Stimulated activated CD4-positive, alpha-beta T cell treated with anti-CD3 and anti-CD28 coated beads, Interleukin-15, amount 100 ng/mL, for 48 hours (primary cell): ENCODE results near the gene ELN.
"Not testable (repeated sequence)": the region's sequence is repeated elsewhere in the genome, so short reads cannot be mapped to it uniquely, and the experiment has no call there.

ENCODE experiments used
- DNase-seq, 2 donors: peaks; one replicate each; pipeline ENCODE4 v3.0.0-alpha.2; 2020; ENCODE audit warnings: low read depth in 2 of 2

Gene ELN

DNA sequence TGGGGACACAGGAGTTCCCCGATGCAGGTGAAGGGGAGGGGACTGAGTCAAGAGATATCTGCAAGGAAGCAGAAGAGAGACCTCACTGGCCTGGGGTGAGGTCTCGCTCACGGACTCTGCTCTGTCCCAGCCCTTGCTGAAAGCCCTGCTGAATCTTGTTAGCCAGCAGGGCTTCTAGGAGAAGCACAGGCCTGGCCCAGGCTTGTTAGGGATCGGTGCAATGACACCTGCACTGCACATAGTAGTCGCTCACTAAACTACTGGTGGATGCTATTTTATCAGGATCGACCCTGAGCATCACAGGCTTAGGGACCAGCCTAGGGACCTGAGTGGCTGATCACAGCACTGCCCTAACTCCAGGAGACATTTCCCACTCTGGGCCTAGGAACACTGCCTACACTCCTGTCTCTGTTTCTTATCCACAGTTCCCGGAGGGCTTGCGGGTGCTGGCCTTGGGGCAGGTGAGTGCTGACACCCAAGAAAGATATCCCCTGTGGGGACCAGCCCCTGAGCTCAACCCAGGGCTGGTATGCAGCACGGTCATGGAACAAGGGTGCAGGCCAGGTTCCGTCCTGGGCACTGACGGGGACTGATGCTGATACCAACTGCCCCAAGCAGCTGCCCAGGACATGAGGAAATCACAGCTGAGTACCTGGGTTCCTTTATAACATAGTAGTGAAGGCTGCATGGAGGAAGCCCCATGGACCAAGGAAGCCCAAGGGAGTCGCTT, 13.0 kb downstream of the ELN start:
- no peak for DNase-seq

DNA sequence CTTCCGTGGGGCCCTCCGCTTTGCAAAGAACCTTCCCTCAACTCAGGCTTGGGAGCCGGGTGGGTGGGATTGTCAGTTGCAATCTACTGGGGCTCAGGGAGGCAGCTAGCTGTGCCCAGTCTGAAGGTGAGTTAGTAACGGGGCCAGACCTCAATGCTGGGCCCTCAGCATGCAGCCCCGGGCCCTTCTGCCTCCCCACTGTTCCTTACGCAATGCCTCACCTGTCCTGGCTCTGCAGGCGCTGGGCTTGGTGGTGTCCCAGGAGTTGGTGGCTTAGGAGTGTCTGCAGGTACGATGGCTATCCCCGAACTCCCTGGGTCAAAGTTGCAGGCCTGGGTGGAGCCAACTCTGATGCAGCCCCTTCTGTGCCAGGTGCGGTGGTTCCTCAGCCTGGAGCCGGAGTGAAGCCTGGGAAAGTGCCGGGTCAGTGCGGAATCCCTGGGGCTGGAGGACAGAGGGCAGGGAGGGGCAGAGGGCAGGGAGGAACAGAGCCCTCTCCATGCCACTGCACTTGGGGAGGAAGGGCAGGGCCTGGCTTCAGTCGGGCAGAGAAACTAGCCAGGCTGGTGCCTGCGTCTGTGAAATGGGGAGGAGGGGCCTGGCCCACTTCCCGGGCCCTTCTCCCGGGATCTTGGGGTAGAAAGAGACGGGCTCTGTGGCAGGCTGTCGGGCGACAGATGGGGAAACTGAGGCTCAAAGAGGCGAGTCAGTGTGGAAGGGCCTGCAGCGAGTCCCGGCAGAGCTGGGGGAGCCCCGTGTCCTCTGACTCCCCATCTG, 15.0 kb downstream of the ELN start:
- DNase-seq = no peak

DNA sequence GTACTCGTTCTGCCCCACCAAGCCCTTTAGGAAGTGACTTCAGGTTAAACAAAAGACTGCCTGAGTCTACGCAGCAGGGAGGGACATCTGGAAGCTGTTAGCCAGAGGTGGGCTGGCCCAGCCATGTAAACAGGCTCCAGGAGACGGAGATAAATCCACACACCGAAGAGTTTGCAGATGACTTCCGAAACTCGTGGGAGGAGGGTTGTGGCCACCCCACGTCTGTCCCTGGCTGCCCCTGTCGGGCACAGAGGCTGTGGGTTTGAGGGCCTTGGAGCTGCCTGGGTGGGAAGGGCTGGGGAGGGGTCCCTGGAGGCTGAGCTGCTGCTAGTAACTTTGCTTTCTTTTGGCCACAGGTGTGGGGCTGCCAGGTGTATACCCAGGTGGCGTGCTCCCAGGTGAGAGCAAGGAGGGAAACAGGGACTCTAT, 15.6 kb downstream of the ELN start:
- DNase-seq = no peak

DNA sequence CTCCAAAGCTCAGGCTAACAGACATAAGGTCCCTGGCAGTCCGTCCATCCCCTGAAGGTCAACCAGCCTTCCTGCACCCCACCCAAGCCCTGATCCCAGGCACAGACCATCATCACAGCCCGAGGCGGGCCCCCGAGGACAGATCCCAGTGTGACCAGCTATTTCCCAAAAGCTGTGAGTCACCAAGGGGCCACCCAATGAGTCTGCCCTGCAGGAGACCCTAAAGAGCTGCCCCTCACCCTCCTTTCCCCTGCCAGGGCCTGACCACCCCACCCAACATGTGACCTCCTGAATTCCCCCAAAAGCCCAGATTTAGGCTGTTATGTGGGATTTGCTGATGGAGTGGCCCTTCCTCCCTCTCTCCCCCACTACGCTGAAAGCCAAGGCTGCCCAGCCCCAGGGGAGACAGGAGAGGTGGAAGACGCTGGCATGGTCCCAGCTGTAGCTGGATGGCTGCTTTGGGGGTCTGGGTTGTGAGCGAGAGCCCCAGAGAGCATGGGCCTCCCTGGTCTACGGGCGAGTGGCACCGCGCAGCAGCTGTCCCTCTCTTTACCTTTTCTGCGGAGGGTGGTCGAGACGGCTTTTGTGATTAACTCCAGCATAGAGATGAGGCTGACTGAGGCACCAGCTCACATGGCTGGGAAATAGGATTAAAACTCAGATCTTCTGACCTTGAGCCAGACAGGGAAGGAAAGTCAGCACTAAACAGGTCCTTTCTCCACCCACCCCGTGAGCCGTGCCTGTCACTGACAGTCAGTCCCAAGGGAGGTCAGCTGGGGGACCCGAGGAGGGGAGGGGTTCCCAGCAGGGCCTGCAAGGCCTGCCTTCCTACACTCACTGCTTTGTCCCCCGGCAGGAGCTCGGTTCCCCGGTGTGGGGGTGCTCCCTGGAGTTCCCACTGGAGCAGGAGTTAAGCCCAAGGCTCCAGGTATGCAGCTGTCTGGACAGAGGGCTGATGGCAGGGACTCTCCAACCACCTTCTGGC, 16.7 kb downstream of the ELN start:
- DNase-seq = no peak

DNA sequence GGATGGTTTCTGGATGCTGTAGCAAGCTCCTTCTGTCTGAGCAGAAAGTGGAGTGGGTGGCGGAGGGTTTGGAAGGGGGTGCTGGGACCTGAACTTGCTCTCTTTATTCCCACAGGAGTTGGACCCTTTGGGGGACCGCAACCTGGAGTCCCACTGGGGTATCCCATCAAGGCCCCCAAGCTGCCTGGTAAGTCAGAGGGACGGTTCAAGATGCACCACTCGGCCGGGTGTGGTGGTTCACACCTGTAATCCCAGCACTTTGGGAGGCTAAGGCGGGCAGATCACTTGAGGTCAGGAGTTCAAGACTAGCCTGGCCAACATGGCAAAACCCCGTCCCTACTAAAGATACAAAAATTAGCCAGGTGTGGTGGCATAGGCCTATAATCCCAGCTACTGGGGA, 18.6 kb downstream of the ELN start:
- DNase-seq = not testable (repeated sequence)

DNA sequence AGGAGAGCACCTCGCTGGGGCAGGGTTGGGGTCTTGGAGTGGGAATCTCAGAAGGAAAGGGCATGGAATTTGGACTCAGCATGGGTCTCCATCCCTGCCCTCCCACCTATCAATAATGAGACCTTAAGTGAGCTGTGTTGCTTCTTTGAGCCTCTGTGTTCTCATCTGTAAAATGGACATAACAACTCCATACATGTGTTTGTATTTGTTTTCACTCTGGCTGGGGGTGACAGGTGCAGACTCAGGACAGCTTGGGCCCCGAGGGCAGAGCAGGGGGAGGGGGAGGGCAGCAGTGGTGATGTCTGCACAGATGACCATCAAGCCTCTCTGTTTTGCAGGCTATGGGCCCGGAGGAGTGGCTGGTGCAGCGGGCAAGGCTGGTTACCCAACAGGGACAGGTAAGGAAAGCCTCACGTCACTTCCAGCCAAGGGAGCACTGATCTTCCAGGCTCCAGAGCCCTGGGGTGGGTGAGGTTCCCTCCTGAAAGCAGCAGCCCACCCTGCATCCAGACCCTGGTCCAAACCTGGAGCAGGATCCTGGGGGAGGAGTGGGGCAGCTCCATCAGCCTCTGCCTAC, 19.9 kb downstream of the ELN start:
- no peak for DNase-seq

DNA sequence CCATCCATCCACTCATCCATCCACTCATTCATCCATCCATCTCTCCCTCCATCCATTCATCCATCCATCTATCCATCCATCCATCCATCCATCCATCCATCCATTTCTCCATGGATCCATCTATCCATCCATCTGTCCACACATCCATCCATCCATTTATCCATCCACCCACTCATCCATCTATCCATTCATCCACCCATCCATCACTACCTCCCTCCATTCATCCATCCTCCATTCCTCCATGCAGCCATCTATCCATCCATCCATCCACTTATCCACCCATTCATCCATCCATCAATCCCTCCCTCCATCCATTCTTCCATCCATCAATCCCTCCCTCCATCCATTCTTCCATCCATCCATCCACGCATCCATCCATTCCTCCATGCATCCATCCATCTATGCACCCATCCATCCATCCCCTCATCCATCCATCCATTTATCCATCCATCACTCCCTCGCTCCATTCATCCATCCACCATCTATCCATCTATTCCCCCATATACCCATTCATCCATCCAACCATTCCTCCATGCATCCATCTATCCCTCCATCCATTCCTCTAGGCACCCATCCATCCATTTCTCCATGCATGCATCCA, 21.1 kb downstream of the ELN start:
- DNase-seq = no peak

DNA sequence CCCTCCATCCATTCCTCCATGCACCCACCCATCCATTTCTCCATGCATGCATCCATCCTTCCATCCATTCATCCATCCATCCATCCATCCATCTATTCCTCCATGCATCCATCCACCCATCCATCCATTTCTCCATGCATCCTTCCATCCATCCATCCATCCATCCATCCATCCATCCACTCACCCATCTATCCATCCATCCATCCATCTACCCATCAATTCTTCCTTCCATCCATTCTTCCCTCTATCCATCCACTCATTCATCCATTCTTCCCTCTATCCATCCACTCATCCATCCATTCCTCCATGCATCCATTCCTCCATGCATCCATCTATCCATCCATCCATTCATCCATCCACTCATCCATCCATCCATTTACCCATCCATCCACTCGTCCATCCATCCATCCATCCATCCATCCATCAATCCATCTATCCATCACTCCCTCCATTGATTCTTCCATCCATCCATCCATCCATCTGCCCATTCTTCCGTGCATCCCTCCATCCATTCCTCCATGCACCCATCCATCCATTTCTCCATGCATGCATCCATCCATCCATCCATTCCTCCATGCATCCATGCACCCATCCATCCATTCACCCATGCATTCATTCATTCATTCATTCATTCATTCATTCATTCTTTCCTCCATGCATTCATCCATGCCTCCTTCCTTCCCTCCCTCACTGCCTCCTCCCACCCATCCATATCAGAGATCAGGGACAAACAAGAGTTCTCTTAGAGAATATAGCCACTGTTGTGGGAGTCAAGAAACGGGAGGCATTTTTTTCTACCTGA, 22.2 kb downstream of the ELN start:
- no peak for DNase-seq

DNA sequence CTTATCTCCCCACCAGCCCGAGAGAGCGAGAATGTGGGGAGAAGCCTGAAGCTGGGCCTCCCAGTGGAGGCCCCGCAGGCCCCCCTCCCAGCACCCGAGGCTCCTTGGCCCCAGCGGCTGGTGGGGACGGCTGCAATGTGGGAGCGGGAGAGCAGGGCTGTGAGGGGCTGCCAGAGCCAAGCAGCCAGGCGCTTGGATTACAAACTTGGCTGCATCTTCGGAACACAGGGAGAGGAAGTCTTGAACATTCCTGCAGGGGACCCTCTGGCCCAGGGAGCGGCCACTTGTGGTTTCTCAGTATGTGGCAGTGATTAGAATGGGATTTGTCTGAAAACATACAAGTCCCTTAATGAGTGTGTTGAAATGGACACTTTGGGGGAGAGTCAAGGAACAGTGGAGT, 23.2 kb downstream of the ELN start:
- DNase-seq = no peak

DNA sequence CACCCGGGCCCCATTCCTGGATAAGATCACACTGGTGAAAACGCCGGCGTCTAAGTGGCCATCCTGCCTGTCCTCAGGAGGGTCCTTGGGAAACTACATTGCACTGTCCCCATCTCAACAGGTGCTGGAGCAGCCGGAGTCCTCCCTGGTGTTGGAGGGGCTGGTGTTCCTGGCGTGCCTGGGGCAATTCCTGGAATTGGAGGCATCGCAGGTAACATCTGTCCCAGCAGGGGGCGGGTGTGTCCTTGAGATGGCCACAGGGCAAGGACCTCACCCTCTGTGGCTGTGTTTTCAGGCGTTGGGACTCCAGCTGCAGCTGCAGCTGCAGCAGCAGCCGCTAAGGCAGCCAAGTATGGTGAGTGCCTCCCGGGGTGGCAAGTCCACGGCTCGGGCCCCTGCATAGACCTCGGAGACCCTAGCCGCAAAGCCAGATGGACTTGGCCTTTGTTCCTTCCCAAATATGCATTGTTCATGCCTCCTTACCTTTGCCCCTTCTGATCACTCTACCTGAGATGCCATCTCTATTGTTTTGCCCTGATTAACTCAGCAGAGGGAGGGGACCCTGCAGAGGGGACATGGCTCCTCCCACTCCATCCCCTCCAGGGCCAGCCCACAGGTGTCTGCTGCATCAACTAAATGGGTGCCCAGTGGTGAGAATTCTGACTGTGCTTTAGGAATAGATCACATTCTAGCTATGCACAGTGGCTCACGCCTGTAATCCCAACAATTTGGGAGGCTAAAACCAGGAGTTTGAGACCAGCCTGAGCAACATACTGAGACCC, 23.8 kb downstream of the ELN start:
- no peak for DNase-seq

DNA sequence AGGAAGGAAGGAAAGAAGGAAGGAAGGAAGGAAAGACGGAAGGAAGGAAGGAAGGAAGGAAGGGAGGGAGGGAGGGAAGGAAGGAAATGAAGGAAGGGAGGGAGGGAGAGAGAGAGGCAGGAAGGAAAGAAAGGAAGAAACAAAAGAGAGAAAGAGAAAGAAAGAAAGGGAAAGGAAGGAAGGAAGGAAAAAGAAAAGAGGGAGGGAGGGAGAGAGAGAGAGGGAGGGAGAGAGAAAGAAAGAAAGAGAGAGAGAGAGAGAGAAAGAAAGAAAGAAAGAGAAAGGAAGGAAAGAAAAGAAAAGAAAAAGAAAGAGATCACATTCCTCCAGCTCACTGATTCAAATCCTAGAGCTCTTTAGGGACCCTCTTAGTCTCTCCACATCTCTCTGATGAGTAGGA, 24.7 kb downstream of the ELN start:
- DNase-seq = no peak

DNA sequence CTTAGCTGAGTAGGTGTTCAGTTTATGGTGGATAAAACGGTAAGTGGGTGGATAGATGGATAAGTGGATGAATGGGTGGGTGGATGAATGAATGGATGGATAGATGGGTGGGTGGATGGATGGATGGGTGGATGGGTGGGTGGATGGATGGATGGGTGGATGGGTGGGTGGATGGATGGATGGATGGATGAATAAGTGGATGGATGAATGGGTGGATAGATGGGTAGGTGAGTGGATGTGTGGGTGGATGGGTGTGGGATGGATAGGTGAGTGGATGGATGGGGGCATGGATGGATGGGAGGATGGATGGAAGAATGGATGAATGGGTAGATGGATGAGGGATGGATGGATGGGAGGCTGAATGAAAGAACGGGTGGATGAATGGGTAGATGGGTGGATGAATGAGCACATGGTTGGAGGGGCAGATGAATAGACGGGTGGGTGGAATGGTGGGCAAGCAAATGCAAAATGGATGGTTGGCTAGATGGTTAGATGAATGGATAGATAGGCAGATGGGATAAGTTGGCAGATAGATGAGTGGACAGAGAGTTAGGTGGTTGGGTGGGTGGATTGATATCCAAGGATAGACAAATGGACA, 25.7 kb downstream of the ELN start:
- no peak for DNase-seq

DNA sequence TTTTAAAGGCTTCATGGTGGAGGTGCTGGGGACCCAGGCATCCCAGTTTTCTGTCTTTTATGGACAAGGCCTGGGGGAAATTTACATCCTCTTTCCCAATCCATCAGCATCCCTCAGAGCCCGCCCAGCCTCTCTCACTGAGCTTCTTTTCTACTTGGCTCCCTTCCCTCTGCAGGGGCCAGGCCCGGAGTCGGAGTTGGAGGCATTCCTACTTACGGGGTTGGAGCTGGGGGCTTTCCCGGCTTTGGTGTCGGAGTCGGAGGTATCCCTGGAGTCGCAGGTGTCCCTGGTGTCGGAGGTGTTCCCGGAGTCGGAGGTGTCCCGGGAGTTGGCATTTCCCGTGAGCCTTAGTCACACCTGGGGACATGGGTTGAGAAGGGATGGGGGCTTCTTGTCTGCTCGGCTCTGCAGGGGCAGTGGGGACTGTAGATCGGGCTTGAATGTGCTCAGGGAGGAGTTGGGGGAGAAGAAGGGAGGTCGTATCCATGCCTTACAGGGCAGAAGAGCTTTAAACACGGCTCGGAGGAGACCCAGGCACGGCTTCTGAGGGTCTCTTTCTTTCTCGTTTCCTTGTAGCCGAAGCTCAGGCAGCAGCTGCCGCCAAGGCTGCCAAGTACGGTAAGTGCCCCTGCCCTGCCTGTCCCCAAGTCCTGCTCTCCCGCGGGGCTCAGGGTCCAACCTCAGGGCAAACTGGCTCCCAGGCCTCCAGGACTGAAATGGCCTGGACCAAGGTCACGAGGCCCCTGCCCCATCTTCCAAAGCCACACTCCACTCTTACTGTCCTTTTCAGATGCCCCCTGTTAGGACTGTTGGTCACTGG, 28.3 kb downstream of the ELN start:
- DNase-seq = no peak

DNA sequence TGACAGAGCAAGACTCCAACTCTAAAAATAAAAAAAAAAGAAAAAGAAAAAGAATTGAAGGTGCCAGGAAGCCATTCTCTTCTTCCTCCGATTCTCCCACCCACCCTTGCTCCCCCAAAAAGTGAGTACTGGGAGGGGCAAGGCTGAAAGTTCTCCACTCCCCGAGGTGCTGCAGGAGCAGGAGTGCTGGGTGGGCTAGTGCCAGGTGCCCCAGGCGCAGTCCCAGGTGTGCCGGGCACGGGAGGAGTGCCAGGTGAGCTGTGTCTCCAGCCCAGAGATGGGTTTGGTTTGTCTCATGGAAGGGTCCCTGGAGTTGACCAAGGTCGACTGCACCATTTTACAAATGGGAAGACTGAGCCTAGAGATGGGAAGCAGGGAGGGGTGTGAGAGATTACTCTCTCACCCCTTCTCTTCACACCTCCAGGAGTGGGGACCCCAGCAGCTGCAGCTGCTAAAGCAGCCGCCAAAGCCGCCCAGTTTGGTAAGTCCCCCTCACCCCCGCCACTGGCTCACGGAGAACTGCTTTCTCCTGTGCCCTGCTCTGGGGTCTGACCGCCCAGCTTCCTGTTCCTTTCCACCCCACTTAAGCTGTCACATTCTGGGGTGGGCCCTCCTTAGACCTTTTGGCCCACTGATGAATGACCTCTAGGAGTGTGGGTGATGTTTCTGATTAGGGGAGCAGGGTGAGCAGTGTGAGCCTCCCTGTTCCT, 29.4 kb downstream of the ELN start:
- no peak for DNase-seq

DNA sequence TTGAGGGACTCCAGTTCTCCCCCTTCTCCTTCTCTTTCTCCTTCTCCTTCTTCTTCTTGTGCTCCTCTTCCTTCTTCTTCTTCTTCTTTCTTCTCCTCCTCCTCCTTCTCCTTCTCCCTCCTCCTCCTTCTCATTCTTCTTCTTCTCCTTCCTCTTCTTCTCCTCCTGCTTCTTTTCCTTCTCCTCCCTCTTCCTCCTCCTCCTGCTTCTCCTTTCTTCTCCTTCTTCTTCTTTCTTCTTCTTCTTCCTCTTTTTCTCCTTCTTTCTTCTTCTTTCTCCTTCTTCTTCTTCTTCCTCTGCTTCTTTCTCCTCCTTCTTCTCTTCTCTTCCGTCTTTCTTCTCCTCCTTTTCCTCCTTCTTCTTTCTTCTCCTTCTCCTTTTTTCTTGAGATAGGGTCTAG, 30.0 kb downstream of the ELN start:
- no peak for DNase-seq

DNA sequence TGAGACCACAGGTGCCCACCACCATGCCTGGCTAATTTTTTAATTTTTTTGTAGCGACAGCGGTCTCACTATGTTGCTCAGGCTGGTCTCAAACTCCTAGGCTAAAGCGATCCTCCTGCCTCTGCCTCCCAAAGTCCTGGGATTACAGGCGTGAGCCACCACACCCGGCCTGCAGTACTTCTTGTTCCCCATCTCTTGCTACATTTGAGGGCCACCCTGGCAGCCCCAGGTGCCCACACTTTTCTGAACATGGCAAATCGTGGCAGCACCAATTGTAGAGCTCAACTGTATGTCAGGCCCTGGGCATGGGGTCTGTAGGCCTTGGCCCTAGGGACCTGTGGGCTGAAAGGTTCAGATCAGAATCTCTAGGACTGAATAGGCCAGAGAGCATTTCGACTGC, 30.5 kb downstream of the ELN start:
- no peak for DNase-seq

DNA sequence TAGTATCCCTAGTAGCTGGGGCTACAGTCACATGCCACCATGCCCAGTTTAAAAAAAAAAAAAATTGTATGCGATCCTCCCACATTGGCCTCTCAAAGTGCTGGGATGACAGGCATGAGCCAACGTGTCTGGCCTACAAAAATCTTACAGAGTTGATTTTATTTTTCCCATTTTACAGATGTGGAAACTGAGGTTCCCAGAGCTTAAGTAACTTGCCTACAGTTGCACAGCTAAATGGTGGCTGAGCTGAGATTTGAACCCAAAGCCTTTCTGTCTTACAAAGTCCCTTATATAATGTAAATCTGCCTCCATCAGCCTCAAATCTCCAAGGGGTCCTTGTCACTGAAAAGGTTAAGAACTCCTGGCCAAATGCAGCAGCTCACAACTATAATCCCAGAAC, 31.1 kb downstream of the ELN start:
- no peak for DNase-seq
